AG04449 (cell line): ENCODE data around the gene TNFRSF21.

Source experiments
- CTCF ChIA-PET: fragments of 350-600 bp; formaldehyde crosslinking; extraction: SDS; loops from one replicate; lab custom pipeline; 2021; ENCODE audit warnings: antibody characterized with exemption; lab: Yijun Ruan, JAX
- POLR2A ChIA-PET: fragments of 400-600, 350-600 bp; formaldehyde crosslinking; extraction: SDS; loops from one replicate; lab custom pipeline; 2020; ENCODE audit warnings: antibody characterized with exemption, inconsistent platforms; lab: Yijun Ruan, JAX
- DNase-seq: peaks from one replicate; pipeline ENCODE4 v3.0.0-alpha.2; 2010; ENCODE audit warnings: low read depth, low spot score
- H3K4me3 ChIP-seq: 2 replicates; pipeline ENCODE4 v1.5.1; 2011; ENCODE audit warnings: low read depth, mild to moderate bottlenecking, control low read depth, low read length
- CTCF ChIP-seq: IDR thresholded peaks from one replicate; pipeline ENCODE4 v1.5.1; 2011; ENCODE audit warnings: mild to moderate bottlenecking, moderate library complexity, low read length, control low read depth, inconsistent platforms; ENCODE audit not compliant: insufficient read depth; ENCODE audit errors: missing control alignments

Gene TNFRSF21

GRCh38 chr6:47268572-47269187, 41.0 kb downstream of the TNFRSF21 start:
- POLR2A ChIA-PET, result no interaction called here
- no peak for TF ChIP-seq CTCF
- CTCF ChIA-PET, result no interaction called here
- no peak overlapping the region for H3K4me3 ChIP-seq
- no peak for DNase-seq

- TF ChIP-seq CTCF, result no peak
- CTCF ChIA-PET, result no interaction called here
- H3K4me3 ChIP-seq, result no peak overlapping the region
- POLR2A ChIA-PET, result no interaction called here
- DNase-seq, result no peak
These were observed 42.4 kb downstream of the TNFRSF21 start for GRCh38 chr6:47267301-47267700.

- no peak for DNase-seq
- no peak overlapping the region for H3K4me3 ChIP-seq
- no peak for TF ChIP-seq CTCF
- CTCF ChIA-PET, result no interaction called here
- POLR2A ChIA-PET, result no interaction called here
These were observed 43.7 kb downstream of the TNFRSF21 start for GRCh38 chr6:47265971-47266370.

GRCh38 chr6:47264775-47265184, 44.9 kb downstream of the TNFRSF21 start:
- TF ChIP-seq CTCF, result no peak
- POLR2A ChIA-PET, result no interaction called here
- DNase-seq, result no peak
- CTCF ChIA-PET, result no interaction called here
- no peak overlapping the region for H3K4me3 ChIP-seq

- H3K4me3 ChIP-seq, result no peak overlapping the region
- DNase-seq, result no peak
- ChIA-PET POLR2A (no interaction called here), CTCF (no interaction called here)
- TF ChIP-seq CTCF, result no peak
These were observed 46.4 kb downstream of the TNFRSF21 start for GRCh38 chr6:47263268-47263667.

GRCh38 chr6:47262231-47262630, 47.5 kb downstream of the TNFRSF21 start:
- ChIA-PET POLR2A (interaction anchor here (0.7 kb wide), 1 partner anchor 9 kb away, joined by 3 read pairs; no protein-coding TSS in a partner anchor), CTCF (interaction anchor here (0.9 kb wide), 1 partner anchor 27 kb away, joined by 3 read pairs; no protein-coding TSS in a partner anchor)
- no peak for TF ChIP-seq CTCF
- H3K4me3 ChIP-seq, result no peak overlapping the region
- no peak for DNase-seq
